ENCODE measurements around the gene CFAP65.

- TF ChIP-seq, protein P1, sequence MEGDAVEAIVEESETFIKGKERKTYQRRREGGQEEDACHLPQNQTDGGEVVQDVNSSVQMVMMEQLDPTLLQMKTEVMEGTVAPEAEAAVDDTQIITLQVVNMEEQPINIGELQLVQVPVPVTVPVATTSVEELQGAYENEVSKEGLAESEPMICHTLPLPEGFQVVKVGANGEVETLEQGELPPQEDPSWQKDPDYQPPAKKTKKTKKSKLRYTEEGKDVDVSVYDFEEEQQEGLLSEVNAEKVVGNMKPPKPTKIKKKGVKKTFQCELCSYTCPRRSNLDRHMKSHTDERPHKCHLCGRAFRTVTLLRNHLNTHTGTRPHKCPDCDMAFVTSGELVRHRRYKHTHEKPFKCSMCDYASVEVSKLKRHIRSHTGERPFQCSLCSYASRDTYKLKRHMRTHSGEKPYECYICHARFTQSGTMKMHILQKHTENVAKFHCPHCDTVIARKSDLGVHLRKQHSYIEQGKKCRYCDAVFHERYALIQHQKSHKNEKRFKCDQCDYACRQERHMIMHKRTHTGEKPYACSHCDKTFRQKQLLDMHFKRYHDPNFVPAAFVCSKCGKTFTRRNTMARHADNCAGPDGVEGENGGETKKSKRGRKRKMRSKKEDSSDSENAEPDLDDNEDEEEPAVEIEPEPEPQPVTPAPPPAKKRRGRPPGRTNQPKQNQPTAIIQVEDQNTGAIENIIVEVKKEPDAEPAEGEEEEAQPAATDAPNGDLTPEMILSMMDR (optimal IDR thresholded peaks at IDR 0.05 in 1 of 3, IDR thresholded peaks at IDR 0.05 in 1 of 3, conservative IDR thresholded peaks at IDR 0.05 in 1 of 3; ENCODE audit: extremely low read depth in 1 of 3, insufficient read depth in 2 of 3, low read length in 3 of 3): no peak
- peak; percentile 94 for TF ChIP-seq EZH2 (IDR thresholded peaks at IDR 0.05; ENCODE audit: low read length)
These were observed 18.7 kb upstream of the CFAP65 start for GRCh38 chr2:219059725-219060682.

Data from keratinocyte (primary cell).